ENCODE measurements around the gene CLASRP.

Gene CLASRP

DNA sequence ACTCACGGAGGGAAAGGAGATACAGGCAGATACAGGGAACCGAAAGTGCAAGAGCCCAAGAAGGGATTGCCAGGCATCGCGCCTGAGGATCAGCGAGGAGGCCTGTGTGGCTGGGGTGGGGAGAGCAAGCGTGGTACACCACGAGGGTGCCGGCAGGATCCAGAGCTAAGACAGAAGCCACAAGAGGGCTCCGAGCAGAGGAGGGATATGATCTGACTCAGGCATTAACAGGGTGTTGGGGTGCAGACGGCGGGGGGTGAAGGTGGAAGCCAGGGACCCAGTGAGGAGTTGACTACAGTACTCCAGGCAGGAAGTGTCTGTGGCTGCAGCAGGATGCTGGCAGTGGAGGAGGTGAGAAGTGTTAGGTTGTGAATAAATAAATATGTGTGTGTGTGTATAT, 48.7 kb downstream of the CLASRP start:
- peak; percentile 55 for DNase-seq

DNA sequence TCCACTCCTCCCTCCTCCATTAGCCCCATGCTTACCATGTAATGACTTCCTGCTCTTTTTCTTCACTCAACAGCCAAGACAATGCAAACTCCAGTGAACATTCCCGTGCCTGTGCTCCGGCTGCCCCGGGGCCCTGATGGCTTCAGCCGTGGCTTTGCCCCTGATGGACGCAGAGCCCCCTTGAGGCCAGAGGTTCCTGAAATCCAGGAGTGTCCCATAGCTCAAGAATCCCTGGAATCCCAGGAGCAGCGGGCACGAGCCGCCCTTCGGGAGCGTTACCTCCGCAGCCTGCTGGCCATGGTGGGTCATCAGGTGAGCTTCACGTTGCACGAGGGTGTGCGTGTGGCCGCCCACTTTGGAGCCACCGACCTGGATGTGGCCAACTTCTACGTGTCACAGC, 51.2 kb downstream of the CLASRP start:
- DNase-seq, result no peak

DNA sequence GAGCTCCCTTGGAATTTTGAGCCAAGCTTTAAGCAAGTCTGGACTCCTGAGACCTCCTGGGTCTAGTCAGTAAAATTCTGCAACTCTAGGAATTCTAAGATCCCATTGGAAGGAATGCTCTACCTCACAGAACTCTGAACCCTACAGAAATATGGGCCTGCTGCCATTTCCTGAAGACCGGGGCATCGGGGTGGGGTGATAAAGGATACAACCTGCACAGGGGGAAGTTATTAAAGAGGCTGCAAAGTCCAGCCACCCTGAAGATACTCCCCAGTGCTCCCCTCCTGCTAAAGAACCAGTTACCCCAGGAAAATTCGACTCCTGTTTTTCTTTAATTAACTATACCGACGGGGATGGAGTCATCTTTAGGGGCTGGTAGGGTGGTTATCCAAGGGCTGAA, 51.8 kb downstream of the CLASRP start:
- DNase-seq, result no peak

DNA sequence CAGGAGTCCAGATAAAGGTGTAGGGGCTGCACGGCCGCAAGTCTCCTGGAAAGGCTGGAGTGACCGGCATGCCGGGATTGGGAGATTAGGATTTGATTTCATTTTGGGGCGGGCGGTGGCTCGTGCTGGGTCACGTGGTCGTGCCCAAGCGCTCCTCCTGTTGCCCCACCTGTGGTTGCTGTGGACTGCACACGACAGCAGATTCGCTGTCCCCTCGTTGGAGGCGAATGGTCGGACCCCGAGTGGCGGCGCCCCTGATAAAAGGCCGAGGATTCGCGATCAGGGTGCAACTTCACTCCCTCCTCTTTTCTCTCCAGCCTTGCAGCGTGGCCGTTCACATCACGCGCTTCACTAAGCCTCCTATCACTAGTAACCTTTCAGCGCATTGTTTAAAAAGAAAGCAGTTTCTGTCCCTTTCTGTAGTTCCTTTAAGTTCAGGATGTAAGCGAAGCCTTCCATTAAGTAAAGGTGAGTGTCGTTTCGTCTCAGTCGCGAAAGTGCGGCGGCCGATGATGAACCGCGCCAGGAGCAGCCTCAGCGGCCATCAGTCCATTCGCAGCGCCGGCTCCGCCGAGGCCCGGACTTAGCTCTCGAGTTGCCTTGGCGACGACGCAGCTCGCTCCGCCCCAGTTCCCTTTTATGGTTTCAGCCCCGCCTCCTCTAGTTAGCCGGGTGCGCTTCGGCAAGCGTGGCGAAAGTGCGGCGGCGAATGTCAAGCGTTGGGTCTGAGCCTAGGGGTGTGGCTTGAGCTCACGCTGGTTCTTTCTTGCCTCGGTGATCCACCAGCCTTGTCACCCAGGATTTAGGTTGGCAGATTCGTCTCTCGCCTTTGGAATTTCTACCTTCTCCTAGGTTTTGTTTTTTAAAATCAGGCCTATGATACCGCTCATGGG, 52.4 kb downstream of the CLASRP start:
- peak; percentile 89 for DNase-seq

- peak; percentile 83 for DNase-seq
Observed at GRCh38 chr19:45092747-45093678, 54.2 kb downstream of the CLASRP start, which contains the start of gene PPP1R37. PPP1R37 (plus strand) TSS chr19:45093179; CDS start chr19:45093326, 147 bp downstream.

DNA sequence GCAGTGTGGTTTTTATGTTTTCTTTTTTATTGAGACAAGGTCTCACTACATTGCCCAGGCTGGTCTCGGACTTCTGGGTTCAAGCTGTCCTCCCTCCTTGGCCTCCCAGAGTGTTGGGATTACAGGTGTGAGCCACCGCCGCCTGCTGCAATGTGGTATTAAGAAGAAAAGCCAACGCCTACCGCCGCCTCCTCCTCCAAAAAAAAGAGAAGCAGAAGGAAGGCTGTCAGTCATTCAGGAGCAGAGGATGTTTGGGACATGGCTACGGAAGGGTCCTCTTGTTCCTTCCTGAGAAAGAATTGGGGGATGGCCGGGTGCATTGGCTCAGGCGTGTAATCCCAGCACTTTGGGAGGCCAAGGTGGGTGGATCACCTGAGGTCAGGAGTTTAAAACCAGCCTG, 55.3 kb downstream of the CLASRP start:
- DNase-seq, result no peak

DNA sequence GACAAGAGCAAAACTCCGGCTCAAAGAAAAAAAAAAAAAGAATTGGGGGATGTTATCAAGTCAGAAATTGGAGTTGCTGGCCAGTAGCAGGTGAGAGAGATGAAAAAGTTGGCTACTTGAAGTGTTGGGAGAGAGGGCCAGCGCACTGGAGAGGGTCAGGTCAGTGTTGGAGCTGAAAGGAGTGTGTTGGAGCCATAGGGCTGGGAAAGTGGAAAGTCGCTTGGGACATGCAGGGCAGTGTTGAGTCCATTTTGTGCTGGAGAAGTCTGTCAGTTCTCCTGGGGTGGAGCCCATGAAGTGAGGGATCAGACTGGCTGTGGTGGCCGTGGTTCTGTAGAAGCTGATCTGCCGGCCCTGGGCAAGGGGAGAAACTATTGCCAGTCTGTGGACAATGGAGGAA, 55.9 kb downstream of the CLASRP start:
- DNase-seq, result no peak

- DNase-seq, result no peak
Observed at GRCh38 chr19:45095496-45096413, 56.9 kb downstream of the CLASRP start.

DNA sequence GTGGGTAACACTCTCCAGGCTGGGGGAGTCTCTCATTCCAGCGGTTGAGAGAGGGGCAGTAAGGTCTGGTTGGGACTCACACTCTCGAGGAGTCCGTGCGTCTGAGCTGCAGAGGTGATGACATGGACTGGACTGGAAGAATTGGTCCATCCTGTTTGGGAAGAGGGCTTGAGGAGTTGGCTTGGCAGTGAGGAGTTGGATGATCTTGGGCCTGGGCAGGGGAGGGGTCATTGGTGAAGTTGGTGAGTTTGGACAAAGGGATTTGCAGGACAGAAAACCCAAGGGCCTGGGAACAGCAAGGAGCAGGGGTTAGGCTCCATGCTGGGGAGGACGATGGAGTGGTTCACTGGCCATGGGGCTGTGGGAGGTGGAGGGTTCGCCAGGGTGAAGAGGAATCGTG, 57.9 kb downstream of the CLASRP start:
- DNase-seq, result no peak

- no peak for DNase-seq
Observed at GRCh38 chr19:45097450-45097775, 58.6 kb downstream of the CLASRP start.

DNA sequence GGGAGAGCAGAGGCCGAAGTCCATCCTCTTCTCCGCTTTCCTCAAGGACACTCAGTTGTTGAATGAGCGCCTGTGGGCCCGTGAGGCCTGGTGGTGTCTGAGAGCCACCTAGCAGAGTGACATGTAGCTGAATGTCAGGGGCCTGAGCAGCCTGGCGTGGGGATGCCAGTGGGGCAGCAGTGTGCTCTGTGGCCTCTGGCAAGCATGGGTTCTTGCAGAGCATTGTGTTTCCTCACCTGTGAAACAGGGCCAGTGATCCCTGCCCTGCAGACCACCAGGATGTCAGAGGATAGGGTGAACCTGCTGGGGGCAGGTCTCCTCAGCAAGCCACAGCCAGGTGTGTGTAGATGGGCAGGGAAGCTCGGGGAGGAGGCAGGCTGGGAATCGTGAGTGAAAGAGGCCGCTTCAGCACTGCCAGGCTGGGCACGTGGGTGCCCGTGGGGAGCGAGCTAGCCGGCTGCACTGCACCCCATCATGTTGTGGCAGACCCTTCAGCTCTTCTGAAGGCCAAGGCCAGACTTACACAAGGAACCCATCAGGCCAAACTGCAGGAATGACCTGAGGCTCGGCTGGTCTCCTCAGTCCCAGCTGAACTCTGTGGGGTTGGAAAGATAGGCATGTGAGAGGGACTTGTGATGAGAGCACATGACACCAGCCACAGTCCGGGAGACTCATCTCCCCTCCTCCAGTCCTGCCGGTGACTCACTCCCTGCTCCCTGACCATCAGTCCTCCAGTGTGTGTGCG, 59.1 kb downstream of the CLASRP start:
- DNase-seq, result no peak

DNA sequence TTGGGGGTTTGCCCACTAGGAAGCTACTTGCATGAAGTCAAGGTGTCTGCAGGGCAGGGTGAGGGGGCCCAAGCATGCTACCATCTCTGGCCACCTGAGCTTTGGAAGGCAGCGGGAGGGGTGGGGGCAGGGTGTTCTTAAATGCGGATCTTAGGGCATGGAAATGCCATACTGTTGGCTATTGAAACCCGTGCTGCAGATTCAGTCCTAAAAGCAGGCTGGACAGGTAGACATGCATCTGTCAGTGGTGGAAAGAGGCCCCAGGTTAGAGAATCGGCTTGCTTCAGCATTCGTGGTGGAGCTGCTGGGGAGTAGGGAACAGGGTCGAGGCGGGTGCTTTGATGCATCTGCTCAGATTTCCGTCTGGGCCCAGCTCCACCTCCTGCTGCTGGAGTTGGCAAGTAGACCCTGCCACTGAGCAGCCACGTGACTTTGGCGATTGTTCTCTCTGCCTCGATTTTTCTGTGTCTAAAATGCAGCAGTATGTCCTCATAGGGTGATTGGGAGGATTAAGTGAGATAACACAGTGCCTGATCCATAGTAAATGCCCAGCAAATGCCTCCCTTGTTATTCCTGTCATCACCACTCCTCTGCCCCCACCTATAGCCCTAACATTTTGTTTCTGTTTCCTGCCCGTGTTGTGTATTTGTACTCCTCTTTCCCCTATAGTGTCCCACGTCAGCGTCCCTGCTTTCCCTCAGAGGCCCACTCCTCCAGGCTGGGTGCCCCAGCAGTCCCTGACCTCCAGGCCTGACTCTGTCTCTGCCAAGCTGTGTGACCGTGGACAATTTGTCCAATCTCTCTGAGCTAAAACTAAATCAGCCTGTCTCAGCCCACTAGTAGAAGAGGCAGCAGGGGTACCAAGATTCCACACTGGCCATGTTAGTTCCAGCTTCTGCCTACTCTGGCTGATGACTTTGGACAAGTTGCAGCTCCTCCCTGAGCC, 59.9 kb downstream of the CLASRP start:
- DNase-seq, result no peak

- no peak for DNase-seq
Observed at GRCh38 chr19:45099467-45100191, 60.8 kb downstream of the CLASRP start.

GRCh38 chr19:45100201-45100600, 61.4 kb downstream of the CLASRP start:
- no peak for DNase-seq

- DNase-seq, result no peak
Observed at GRCh38 chr19:45100846-45101252, 62.0 kb downstream of the CLASRP start.

GRCh38 chr19:45101806-45102205, 63.0 kb downstream of the CLASRP start:
- no peak for DNase-seq

- no peak for DNase-seq
Observed at GRCh38 chr19:45102481-45102880, 63.6 kb downstream of the CLASRP start.

DNA sequence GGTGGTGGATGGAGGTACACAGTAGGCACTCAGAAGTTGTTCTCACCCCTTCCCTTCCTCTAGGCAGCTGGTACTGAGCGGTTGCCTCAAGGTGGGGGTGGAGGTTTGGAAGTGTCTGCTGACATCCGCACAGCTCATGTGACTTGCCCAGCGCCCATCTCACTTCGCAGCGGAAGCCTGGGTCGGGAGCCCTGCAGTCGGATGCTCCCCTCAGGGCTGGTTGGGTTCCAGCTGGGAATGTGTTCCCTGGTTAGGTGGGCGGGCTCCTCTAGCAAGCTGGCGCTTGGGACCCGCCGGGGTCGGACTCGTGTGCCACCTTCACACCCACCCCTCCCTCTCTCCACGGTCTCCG, 64.3 kb downstream of the CLASRP start:
- peak; percentile 33 for DNase-seq

GRCh38 chr19:45103508-45104319, 64.9 kb downstream of the CLASRP start:
- DNase-seq, result no peak
